Gastrocnemius medialis (tissue), 4 donors: ENCODE data around the gene PTPA. TPM values are rescaled to one million over a fixed set of nuclear protein-coding genes. Genes with fewer than 3 reads are reported as not detected.

ENCODE experiments used
- ATAC-seq, 2 donors: fragments of 150-250 bp; one replicate each; pipeline ENCODE4 v1.9.1; 2016
- DNase-seq, 2 donors: peaks; one replicate each; pipeline ENCODE4 v3.0.0-alpha.2; 2019
- H3K27ac ChIP-seq, 4 donors: fragments of 200-600 bp; sonication (generic); 1 replicate in 1 of 4; 2 replicates in 3 of 4; pipeline ENCODE4 v1.5.1; 2016 to 2018; ENCODE audit warnings: mild to moderate bottlenecking in 2 of 4, moderate library complexity in 1 of 4
- H3K27me3 ChIP-seq, 3 donors: fragments of 200-600 bp; sonication (generic) in 2 of 3; 1 replicate in 1 of 3; 2 replicates in 2 of 3; pipeline versions ENCODE4 v1.5.1 to v1.6.0; 2016 to 2019; ENCODE audit warnings: mild to moderate bottlenecking in 1 of 3, moderate library complexity in 1 of 3
- H3K36me3 ChIP-seq, 2 donors: fragments of 200-600 bp; sonication (generic) in 1 of 2; one replicate each; pipeline ENCODE4 v1.5.1; 2017 to 2018
- H3K4me1 ChIP-seq, 2 donors: fragments of 200-600 bp; sonication (generic) in 1 of 2; one replicate each; pipeline ENCODE4 v1.5.1; 2016 to 2017; ENCODE audit warnings: mild to moderate bottlenecking in 2 of 2
- H3K4me3 ChIP-seq, 4 donors: fragments of 200-600 bp; sonication (generic) in 3 of 4; 1 replicate in 1 of 4; 2 replicates in 3 of 4; pipeline ENCODE4 v1.5.1; 2016 to 2019; ENCODE audit warnings: mild to moderate bottlenecking in 2 of 4
- H3K9me3 ChIP-seq, 3 donors: fragments of 200-600 bp; sonication (generic) in 2 of 3; 1 replicate in 1 of 3; 2 replicates in 2 of 3; pipeline ENCODE4 v1.5.1; 2016 to 2019
- POLR2A ChIP-seq, 2 donors: fragments of 450-650 bp; IDR thresholded peaks; one replicate each; pipeline ENCODE4 v1.6.1; 2017; ENCODE audit warnings: antibody characterized with exemption in 2 of 2, mild to moderate bottlenecking in 2 of 2, moderate library complexity in 2 of 2
- in situ Hi-C, 4 donors: fragments of 200-750 bp; cut with MboI; loops; one replicate each; pipeline versions ENCODE4 v1.15.0 to v1.8.0; 2017; ENCODE audit warnings: low sequenced_read_pairs in 4 of 4
- intact Hi-C: fragments of 100-400 bp; cut with DNase I; formaldehyde crosslinking; loops from one replicate; pipeline ENCODE4 v1.15.1; 2023; ENCODE audit warnings: low total_unique reads
- total RNA-seq, 4 donors: library from RNA; depleted of rRNA; stranded (reverse); fragments of >200 nt; gene quantifications; one replicate each; pipeline versions ENCODE4 v1.1.0 to v1.2.3, GENCODE V29; 2016
- TF ChIP-seq, protein P1 (sequence below), 5 experiments: fragments of 450-650 bp in 3 of 5; fragments of 200-600 bp in 2 of 5; sonication (generic) in 2 of 5; IDR thresholded peaks in 4 of 5; conservative IDR thresholded peaks in 1 of 5; 1 replicate in 4 of 5; 2 replicates in 1 of 5; pipeline ENCODE4 v1.5.1; 2016 to 2019; ENCODE audit warnings: antibody characterized with exemption in 5 of 5, mild to moderate bottlenecking in 3 of 5, moderate library complexity in 3 of 5

Gene PTPA
- total RNA-seq, 4 donors from 2014 or later: 37.6 to 71.6 (median 53.5) TPM

DNA sequence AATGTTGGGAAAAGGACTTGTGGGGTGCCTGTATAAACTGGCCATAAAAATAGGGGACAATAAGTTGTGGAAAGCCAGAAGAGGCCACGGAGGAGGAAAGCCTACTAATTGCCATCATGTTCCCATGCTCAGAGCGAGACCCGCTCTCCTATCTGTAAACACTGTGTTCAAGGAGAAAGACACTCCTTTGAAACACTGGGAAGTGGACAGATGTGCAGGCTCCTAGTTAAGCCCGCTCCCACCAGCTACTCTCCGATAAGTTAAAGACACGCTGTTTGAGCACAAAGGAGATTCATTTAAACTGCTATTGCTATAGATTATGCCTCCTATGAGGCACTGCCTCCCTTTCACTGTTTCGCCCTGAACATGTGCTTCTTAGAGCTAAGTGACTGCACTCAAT, 9.9 kb upstream of the PTPA start:
- DNase-seq: no peak
- Histone ChIP-seq H3K36me3 (peaks cover 0 to 27% of the 10 kb centered on the region in 2 donors), H3K27ac (no peak overlapping the region), H3K9me3 (no peaks in the 10 kb centered on the region), H3K4me3 (no peak overlapping the region), H3K4me1 (peaks cover 15 to 20% of the 10 kb centered on the region in 2 donors), H3K27me3 (no peaks in the 10 kb centered on the region)
- TF ChIP-seq, protein P1, sequence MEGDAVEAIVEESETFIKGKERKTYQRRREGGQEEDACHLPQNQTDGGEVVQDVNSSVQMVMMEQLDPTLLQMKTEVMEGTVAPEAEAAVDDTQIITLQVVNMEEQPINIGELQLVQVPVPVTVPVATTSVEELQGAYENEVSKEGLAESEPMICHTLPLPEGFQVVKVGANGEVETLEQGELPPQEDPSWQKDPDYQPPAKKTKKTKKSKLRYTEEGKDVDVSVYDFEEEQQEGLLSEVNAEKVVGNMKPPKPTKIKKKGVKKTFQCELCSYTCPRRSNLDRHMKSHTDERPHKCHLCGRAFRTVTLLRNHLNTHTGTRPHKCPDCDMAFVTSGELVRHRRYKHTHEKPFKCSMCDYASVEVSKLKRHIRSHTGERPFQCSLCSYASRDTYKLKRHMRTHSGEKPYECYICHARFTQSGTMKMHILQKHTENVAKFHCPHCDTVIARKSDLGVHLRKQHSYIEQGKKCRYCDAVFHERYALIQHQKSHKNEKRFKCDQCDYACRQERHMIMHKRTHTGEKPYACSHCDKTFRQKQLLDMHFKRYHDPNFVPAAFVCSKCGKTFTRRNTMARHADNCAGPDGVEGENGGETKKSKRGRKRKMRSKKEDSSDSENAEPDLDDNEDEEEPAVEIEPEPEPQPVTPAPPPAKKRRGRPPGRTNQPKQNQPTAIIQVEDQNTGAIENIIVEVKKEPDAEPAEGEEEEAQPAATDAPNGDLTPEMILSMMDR (IDR thresholded peaks at IDR 0.05 in 4 of 5, conservative IDR thresholded peaks at IDR 0.05 in 1 of 5): no peak
- TF ChIP-seq POLR2A (IDR thresholded peaks at IDR 0.05): no peak
- in situ Hi-C loops: no loop called here
- intact Hi-C loops: no loop called here
- ATAC-seq: no peak

DNA sequence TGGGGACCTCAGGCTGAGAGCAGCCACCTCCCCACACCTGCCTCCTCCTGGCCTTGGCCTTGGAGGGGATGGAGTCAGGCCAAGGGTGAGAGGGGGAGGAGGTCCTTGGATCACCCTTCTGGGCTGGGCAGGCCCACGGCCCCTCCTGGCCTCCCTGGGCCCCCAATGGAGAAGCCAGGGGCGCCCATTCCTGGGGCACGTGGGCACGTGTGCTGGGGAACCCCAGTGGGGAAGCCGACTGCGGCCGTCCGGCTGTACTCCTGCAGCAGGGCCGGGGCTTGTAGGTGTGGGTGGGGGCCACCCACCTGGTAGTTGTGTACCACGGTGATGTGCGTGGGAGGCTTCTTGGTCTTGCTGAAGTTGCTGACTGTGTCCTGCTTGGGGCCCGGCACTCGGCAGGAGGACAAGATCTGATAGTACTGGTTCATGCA, 9.1 kb upstream of the PTPA start:
- in situ Hi-C loops: no loop called here
- TF ChIP-seq, protein P1 (IDR thresholded peaks at IDR 0.05 in 4 of 5, conservative IDR thresholded peaks at IDR 0.05 in 1 of 5): no peak
- no peak for TF ChIP-seq POLR2A (IDR thresholded peaks at IDR 0.05)
- no peak for ATAC-seq

DNA sequence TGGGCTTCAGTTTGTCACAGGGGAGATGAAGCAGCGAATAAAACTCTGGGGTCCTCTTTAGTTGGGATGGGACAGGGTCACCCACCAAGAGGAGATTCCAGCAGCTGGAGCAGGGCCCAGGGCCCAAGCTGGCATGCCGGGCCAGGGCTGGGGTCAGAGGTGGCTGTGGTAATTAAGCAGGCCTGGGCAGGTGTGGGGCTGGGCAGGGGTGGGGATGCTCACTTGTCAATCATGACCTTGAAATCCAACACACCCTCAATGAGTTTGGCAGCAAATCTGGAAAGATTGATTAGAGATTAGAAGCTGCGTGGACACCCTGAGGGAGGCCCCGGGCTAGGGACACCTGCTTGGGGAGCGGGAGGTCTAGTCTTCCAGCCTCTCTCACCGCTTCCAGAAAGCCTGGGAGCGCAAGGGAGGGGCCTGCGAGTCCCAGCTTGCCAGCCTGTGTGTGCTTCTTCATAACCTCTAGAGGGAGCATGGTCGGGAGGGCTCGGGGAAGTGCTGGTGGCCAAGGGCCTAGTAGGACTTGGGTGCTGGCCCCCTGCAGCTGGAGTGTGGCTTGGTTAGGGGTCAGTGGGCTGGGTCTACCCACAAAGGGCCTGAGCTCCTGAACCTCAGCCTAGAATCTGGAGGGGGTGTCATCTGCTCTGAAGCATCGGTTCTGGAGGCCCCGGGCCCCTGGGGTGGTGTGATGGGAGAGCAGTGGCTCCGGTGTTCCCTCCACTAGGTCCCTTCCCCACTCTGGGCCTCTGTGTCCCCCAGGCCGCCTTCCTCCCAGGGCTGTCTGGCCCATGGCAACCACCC, 8.2 kb upstream of the PTPA start:
- peaks cover 0 to 11% of the 10 kb centered on the region in 2 donors for H3K36me3 ChIP-seq
- no peak overlapping the region for H3K4me3 ChIP-seq
- intact Hi-C loops (no loop called here), in situ Hi-C loops (no loop called here)
- peaks cover 24 to 33% of the 10 kb centered on the region in 2 donors for H3K4me1 ChIP-seq
- H3K27me3 ChIP-seq: no peaks in the 10 kb centered on the region
- no peak for TF ChIP-seq POLR2A (IDR thresholded peaks at IDR 0.05)
- TF ChIP-seq, protein P1 (IDR thresholded peaks at IDR 0.05 in 4 of 5, conservative IDR thresholded peaks at IDR 0.05 in 1 of 5): peak; percentile 36 to 62 (median 55)
- DNase-seq (peak; percentile 46 to 80), ATAC-seq (peak; percentile 64 to 75)
- H3K9me3 ChIP-seq: no peaks in the 10 kb centered on the region
- H3K27ac ChIP-seq: peak overlapping the region; percentile 83 to 92 (median 88)

More for the DNA sequence above, 9.1 kb upstream of the PTPA start:
- peaks cover 0 to 18% of the 10 kb centered on the region in 2 donors for H3K36me3 ChIP-seq
- no peak overlapping the region for H3K4me3 ChIP-seq
- peaks cover 16 to 29% of the 10 kb centered on the region in 2 donors for H3K4me1 ChIP-seq
- intact Hi-C loops: no loop called here
- no peaks in the 10 kb centered on the region for H3K9me3 ChIP-seq
- peak overlapping the region in 3 of 4 donors; percentile 83 to 92 (median 85) for H3K27ac ChIP-seq
- DNase-seq: no peak
- no peaks in the 10 kb centered on the region for H3K27me3 ChIP-seq

DNA sequence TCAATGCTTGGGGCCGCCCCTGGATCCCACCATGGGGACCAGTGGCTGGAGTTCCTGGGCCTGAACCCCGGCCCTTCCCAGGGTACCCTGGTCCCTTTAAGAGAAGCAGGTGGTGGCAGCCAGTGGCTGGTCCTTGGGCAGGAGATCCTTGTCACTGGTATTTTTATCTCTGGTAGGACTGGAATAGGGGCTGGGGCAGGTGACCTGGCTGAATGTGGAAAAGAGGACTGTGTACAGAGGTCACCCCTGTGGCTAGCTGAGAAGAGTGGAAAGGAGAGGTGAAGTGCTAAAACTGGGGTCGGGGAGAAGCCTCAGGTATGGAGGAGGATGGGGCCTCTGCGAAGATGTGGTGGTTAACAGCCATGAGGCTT, 7.6 kb upstream of the PTPA start:
- DNase-seq: peak; percentile 53 to 77
- H3K27me3 ChIP-seq: no peaks in the 10 kb centered on the region
- H3K4me1 ChIP-seq: peaks cover 30 to 39% of the 10 kb centered on the region in 2 donors
- peak overlapping the region; percentile 83 to 92 (median 88) for H3K27ac ChIP-seq
- no peak overlapping the region for H3K4me3 ChIP-seq
- peak; percentile 84 to 86 for ATAC-seq
- TF ChIP-seq, protein P1 (IDR thresholded peaks at IDR 0.05 in 4 of 5, conservative IDR thresholded peaks at IDR 0.05 in 1 of 5): no peak
- TF ChIP-seq POLR2A (IDR thresholded peaks at IDR 0.05): no peak
- intact Hi-C loops (no loop called here), in situ Hi-C loops (no loop called here)
- H3K36me3 ChIP-seq: peaks cover 0 to 5% of the 10 kb centered on the region in 2 donors
- no peaks in the 10 kb centered on the region for H3K9me3 ChIP-seq
